SK-N-SH treated with all-trans-retinoic acid at 6 μM for 48 hours (cell line): ENCODE measurements around the gene S100A5.

Source experiments
- GLIS3 ChIP-seq: fragments of 250-450 bp; sonication (Bioruptor Pico); IDR thresholded peaks from 2 replicates; pipeline ENCODE4 v1.5.0; 2020; ENCODE audit warnings: mild to moderate bottlenecking, moderate library complexity
- TF ChIP-seq, protein P1 (sequence below): fragments of 250-450 bp; sonication (Bioruptor Pico); IDR thresholded peaks from 2 replicates; pipeline ENCODE4 v1.8.0; 2020; ENCODE audit warnings: mild to moderate bottlenecking, moderate library complexity, borderline replicate concordance
- TF ChIP-seq, protein P2 (sequence below): fragments of 250-450 bp; sonication (Bioruptor Pico); IDR thresholded peaks from 2 replicates; pipeline ENCODE4 v1.5.1; 2020; ENCODE audit warnings: low read depth, mild to moderate bottlenecking, moderate library complexity

DNA sequence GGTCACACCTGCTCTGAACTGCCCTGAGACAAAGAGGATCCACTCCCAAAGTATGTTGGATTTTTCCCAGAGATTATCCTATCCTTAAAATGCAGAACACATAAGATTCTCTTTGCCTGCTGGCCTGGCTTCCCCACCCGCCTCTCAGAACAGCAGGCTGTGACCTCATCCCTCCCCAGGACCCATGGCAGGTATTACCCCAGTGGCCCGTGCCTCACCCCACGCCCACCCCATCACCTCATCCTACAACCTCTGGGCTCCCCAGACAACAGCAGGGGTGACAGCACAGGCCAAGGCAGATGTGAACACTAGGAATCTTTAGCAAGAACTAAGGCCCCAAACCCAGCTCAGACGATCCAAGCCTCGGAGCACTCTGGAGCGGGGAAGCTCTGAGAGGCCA, 45.2 kb downstream of the S100A5 start:
- TF ChIP-seq, protein P1, sequence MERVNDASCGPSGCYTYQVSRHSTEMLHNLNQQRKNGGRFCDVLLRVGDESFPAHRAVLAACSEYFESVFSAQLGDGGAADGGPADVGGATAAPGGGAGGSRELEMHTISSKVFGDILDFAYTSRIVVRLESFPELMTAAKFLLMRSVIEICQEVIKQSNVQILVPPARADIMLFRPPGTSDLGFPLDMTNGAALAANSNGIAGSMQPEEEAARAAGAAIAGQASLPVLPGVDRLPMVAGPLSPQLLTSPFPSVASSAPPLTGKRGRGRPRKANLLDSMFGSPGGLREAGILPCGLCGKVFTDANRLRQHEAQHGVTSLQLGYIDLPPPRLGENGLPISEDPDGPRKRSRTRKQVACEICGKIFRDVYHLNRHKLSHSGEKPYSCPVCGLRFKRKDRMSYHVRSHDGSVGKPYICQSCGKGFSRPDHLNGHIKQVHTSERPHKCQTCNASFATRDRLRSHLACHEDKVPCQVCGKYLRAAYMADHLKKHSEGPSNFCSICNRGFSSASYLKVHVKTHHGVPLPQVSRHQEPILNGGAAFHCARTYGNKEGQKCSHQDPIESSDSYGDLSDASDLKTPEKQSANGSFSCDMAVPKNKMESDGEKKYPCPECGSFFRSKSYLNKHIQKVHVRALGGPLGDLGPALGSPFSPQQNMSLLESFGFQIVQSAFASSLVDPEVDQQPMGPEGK (CRISPR knock-in tag), result no peak
- TF ChIP-seq, protein P2, sequence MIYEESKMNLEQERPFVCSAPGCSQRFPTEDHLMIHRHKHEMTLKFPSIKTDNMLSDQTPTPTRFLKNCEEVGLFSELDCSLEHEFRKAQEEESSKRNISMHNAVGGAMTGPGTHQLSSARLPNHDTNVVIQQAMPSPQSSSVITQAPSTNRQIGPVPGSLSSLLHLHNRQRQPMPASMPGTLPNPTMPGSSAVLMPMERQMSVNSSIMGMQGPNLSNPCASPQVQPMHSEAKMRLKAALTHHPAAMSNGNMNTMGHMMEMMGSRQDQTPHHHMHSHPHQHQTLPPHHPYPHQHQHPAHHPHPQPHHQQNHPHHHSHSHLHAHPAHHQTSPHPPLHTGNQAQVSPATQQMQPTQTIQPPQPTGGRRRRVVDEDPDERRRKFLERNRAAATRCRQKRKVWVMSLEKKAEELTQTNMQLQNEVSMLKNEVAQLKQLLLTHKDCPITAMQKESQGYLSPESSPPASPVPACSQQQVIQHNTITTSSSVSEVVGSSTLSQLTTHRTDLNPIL (CRISPR knock-in tag), result no peak
- TF ChIP-seq GLIS3 (CRISPR knock-in tag), result no peak
